HG02763 (cell line): ENCODE data around the gene P2RY6.
A peak's percentile ranks its signal among the peaks of the same experiment; 100 is the strongest.

Experiments used
- ATAC-seq: cut with Tn5 transposase; IDR thresholded peaks from one replicate; pipeline ENCODE4 v1.9.1; 2021; ENCODE audit warnings: mild to moderate bottlenecking, moderate library complexity; ENCODE audit not compliant: unreplicated experiment

The P2RY6 gene

DNA sequence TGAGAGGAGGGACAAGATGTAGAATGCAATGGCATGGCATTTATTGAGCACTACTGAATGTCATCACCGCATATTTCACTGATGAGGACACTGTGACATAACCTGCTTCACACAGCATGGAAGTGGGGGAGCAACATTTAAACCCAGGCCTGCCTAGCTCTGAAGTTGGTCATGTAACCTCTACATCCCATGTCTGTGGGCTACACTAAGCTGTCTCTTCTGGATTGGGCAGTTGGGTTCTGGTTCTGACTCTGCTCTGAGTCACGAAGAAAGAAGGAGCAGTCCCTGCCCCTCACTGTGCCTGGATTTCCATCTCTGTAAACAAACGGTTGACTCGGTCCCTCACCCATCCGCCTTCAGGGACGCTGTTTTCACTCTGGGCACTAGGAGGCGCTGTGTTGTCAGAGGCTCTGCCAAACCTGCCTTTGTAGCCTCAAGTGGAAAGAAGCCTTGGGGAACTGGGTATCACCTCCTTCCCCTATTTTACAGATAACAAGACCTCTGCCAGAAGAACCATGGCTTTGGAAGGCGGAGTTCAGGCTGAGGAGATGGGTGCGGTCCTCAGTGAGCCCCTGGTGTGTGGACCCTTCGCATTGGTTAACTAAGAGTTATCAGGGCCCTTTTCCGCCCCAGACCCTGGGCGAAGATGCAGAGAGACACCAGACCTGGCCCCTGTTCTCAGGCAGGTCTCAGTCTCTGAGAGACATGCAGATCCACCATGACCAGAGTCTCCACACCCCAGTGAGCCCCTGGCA is 23.3 kb downstream of the P2RY6 start:
- ATAC-seq = peak; percentile 44

DNA sequence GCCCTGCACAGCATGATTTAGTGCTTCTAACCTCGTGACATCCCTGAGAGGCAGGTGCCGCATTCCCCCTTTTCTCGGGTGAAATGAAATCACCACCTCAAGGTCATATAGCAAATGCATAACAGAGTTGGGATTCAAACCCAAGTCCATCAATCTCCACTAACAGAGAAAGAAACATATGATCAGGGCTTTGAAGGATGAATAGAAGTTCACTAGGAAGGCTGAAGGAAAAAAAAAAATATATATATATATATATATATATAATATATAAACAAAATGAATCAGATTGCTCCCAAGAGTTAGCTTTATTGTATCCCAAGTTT is 23.8 kb downstream of the P2RY6 start:
- no peak for ATAC-seq

DNA sequence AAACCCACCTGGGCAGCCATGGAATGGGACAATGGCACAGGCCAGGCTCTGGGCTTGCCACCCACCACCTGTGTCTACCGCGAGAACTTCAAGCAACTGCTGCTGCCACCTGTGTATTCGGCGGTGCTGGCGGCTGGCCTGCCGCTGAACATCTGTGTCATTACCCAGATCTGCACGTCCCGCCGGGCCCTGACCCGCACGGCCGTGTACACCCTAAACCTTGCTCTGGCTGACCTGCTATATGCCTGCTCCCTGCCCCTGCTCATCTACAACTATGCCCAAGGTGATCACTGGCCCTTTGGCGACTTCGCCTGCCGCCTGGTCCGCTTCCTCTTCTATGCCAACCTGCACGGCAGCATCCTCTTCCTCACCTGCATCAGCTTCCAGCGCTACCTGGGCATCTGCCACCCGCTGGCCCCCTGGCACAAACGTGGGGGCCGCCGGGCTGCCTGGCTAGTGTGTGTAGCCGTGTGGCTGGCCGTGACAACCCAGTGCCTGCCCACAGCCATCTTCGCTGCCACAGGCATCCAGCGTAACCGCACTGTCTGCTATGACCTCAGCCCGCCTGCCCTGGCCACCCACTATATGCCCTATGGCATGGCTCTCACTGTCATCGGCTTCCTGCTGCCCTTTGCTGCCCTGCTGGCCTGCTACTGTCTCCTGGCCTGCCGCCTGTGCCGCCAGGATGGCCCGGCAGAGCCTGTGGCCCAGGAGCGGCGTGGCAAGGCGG is 24.5 kb downstream of the P2RY6 start:
- ATAC-seq = no peak

DNA sequence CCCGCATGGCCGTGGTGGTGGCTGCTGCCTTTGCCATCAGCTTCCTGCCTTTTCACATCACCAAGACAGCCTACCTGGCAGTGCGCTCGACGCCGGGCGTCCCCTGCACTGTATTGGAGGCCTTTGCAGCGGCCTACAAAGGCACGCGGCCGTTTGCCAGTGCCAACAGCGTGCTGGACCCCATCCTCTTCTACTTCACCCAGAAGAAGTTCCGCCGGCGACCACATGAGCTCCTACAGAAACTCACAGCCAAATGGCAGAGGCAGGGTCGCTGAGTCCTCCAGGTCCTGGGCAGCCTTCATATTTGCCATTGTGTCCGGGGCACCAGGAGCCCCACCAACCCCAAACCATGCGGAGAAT is 25.1 kb downstream of the P2RY6 start:
- no peak for ATAC-seq

DNA sequence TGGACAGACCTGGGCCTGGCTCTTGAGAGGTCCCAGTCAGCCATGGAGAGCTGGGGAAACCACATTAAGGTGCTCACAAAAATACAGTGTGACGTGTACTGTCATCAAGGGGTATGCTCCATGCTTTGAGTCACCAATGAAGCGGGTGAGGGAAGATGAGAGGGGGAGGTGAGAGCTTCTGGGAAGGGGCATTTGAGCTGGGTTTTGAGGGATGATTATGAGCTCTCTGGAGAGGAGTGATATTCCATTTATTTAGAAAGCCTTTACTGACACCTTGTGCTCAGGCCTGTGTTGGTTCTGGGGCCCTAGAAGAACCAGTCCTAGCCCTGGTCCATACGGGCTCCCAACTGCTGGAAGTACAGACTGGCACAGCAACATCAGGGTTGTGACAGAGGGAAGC is 25.6 kb downstream of the P2RY6 start:
- no peak for ATAC-seq

GRCh38 chr11:73298233-73298632 is 26.1 kb downstream of the P2RY6 start:
- ATAC-seq = no peak

DNA sequence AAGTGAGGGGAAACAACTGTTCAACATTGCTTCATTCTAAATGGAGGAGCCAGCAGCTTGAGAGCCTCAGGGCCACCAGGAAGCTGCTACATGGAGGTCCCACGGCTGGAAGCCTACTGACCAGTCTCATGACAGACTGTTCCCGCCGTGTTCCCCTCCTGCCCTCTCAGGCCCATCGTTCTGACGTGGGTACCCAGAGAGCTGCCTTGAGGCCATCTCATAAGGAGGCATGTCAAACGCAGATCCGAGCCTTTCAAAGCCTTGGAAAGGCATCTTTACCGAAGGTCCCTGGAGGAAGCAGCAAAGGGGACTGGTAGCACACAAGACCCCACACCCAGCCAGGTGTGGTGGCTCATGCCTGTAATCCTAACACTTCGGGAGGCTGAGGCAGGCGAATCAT is 27.6 kb downstream of the P2RY6 start:
- ATAC-seq = no peak

- ATAC-seq = no peak
Measured at GRCh38 chr11:73306069-73306841, 34.1 kb downstream of the P2RY6 start.

GRCh38 chr11:73306977-73307322 is 34.8 kb downstream of the P2RY6 start:
- no peak for ATAC-seq

DNA sequence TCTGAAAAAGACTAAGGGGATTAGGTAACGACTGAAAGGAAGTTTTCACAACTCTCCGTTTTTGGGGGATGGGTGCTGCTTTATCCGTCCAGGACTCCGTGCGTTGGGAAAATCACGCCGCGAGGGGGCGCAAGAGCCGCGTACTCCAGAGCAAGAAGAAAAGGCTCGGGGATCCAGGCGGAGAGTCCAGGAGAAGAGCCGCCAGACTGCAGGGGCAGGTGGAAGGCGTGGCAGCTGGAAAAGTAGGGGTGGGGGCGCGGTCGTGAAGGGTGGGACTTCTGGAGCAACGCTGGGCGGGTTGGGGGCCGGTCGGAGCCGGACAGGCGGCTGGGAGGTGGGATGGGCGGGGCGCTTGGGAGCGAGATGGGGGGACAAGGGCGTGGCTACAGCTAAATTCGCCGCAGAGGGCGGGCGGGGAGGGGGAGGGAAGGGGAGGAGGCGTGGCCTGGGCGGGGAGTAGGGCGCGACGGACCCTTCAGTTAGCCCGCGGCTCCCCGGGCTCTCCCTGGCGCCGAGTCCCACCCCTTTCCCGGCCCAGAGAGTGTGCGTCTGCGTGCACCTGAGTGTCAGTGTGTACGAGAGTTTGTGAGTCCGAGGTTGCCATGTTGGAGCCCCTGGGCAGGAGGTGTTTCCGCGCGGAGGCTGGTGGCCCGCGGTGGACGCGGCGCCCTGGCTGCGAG is 35.3 kb downstream of the P2RY6 start:
- peak; percentile 58 for ATAC-seq

DNA sequence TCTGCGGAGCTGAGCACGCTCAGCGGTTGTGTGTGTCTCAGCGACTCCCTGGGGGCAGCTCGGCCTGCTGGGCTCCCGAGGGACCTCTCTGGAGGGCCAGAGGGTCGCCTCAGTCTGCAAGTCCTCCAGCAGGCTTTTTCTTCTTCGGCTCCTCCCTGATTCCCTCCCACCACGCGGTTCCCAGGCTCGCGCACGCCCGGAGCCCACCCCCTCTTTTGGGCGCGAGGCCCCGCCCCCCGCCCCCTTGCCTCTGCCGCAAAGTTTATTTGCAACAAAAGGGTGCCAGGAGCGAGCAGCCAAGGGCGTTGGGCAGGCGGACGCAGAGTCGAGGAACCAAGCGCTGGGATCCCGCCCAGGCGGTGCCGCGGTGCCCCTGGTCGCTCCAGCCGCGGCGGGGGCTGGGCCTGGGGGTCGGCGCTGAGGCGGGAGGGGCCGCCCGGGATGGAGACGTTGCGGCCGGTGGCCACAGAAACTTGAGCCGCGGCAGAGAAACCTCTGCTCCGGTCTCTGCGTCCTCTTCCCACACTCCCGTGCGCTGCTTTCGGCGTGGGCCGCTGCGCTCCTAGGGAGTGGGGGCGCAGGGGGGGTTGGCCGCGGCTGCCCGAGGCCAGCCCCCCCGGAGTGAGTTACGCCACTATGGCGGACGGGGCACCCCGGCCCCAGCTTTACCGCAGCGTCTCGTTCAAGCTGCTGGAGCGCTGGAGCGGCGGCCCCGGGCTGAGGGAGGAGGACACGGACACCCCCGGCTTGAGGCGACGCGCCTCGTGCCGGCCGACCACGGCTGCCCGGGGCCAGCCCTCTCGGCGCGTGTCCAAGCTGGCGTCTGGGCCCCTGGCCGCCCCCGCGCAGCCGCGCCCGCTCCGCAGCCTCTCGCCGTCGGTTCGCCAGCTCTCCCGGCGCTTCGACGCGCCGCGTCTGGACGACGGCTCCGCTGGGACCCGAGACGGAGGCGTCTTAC is 36.1 kb downstream of the P2RY6 start, which contains the start of gene ARHGEF17:
Gene ARHGEF17 (plus strand): TSS at position 274 of the 958 bp plus-strand sequence. CDS start 363 bp downstream, at position 637.
- peak; percentile 13 for ATAC-seq

DNA sequence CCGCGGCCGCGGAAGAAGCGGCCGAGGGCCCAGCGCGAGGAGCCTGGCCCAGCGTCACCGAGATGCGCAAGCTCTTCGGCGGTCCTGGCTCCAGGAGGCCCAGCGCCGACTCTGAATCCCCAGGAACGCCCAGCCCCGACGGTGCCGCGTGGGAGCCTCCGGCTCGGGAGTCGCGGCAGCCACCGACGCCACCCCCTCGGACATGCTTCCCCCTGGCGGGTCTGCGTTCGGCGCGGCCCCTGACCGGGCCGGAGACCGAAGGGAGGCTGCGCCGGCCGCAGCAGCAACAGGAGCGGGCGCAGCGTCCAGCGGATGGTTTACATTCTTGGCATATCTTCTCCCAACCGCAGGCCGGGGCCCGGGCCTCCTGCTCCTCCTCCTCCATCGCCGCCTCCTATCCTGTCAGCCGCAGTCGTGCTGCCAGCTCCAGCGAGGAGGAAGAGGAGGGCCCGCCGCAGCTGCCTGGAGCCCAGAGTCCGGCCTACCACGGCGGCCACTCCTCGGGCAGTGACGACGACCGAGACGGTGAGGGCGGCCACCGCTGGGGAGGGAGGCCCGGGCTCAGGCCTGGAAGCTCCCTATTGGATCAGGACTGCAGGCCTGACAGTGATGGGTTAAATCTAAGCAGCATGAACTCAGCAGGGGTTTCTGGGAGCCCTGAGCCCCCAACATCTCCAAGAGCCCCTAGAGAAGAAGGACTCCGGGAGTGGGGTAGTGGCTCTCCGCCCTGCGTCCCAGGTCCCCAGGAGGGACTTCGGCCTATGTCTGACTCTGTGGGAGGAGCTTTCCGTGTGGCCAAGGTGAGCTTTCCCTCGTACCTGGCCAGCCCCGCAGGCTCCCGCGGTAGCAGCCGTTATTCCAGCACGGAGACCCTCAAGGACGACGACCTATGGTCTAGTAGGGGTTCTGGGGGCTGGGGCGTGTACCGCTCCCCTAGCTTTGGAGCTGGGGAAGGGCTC is 37.1 kb downstream of the P2RY6 start:
- no peak for ATAC-seq

DNA sequence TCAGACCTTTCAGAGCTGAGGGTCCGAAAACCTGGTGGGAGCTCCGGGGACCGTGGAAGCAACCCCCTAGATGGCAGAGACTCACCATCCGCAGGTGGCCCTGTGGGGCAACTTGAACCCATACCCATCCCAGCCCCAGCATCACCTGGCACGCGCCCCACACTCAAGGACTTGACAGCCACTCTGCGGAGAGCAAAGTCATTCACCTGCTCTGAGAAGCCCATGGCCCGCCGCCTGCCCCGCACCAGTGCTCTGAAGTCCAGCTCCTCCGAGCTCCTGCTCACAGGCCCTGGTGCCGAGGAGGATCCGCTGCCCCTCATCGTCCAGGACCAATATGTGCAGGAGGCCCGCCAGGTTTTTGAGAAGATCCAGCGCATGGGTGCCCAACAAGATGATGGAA is 37.9 kb downstream of the P2RY6 start:
- ATAC-seq = no peak

- no peak for ATAC-seq
Measured at GRCh38 chr11:73310661-73311393, 38.7 kb downstream of the P2RY6 start.

- no peak for ATAC-seq
Measured at GRCh38 chr11:73311394-73311869, 39.3 kb downstream of the P2RY6 start.

GRCh38 chr11:73312036-73312435 is 39.9 kb downstream of the P2RY6 start:
- ATAC-seq = no peak

DNA sequence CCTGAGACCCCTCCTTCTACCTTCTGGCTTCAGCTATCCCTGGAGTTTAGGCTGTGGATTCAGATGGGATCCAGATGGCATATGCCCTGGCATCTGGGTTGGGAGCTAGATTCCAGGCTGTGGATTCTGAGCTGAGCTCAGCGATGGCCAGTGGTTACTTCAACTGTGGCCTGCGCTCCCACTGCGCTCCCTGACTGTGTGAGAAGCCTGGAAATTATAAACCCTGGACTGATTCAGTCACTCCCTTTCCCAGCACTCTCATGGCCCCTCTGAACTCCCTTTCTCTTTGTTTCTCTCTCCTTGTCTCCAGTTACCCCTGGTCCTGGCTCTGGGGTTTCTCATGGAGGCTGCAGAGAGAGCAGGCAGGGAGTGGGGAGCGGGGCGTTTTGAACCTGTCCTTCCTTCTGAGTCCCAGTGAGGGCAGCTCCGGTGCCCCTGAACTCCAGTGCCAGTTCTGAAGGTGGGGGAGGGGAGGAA is 40.8 kb downstream of the P2RY6 start:
- ATAC-seq = no peak

DNA sequence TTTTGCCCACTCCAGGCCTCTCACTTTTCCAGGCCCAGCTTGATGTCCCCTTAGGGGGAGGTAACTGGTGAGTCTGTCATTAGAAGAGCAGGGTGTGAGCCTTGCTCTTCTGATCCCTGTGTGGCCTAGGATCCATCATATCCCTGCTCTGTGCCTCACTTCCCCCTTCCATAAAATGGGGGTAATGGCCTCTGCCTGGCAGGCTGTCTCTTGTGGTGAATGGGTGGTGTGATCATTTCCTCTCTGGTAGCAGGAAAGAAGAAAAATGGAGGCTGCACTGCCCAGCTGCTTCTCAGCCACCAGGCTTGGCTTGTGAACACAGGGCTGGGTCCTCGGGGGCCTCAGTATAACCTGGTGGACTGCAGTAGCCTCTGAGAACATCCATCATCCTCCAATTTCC is 41.5 kb downstream of the P2RY6 start:
- no peak for ATAC-seq
